Gastrocnemius medialis (tissue), 4 donors: Measurements from ENCODE around the gene LAMTOR2. TPM values are rescaled to one million over a fixed set of nuclear protein-coding genes. Genes with fewer than 3 reads are reported as not detected.

Experiments
- total RNA-seq, 4 donors: library from RNA; depleted of rRNA; stranded (reverse); fragments of >200 nt; gene quantifications; one replicate each; pipeline versions ENCODE4 v1.1.0 to v1.2.3, GENCODE V29; 2016

Gene LAMTOR2
- total RNA-seq, 4 donors from 2014 or later = 51.5 to 82.7 (median 72.6) TPM

Other genes starting within 250 kb of the LAMTOR2 start
- gene GON4L, start 197.6 kb upstream of the LAMTOR2 start, total RNA-seq = 10 to 100 TPM; 17.2 to 36.1 (median 19.9) TPM
- 1 to 10 TPM; 2.4 to 5.3 (median 3.1) TPM for gene SYT11, start 195.2 kb upstream of the LAMTOR2 start, total RNA-seq
- gene RIT1, start 143.4 kb upstream of the LAMTOR2 start, total RNA-seq = 10 to 100 TPM in 3 of 4 donors, 1 to 10 TPM in 1; 9.6 to 16.8 (median 15.2) TPM
- 10 to 100 TPM; 18.2 to 46.3 (median 26.3) TPM for gene KHDC4, start 120.4 kb upstream of the LAMTOR2 start, total RNA-seq
- not detected for gene RXFP4, start 113.1 kb upstream of the LAMTOR2 start, total RNA-seq
- gene ARHGEF2, start 76.2 kb upstream of the LAMTOR2 start, total RNA-seq = 10 to 100 TPM; 13.6 to 27.3 (median 26.4) TPM
- gene SSR2, start 33.8 kb upstream of the LAMTOR2 start, total RNA-seq = 100 to 1,000 TPM in 2 of 4 donors, 10 to 100 TPM in 2; 70.6 to 118 (median 108) TPM
- gene UBQLN4, start 984 bp upstream of the LAMTOR2 start, total RNA-seq = 10 to 100 TPM; 42.3 to 60.1 (median 46.0) TPM
- 1 to 10 TPM in 1 of 4 donors, not detected in 3; 1.2 TPM for gene RAB25, start 6.4 kb downstream of the LAMTOR2 start, total RNA-seq
- not detected for gene MEX3A, start 27.7 kb downstream of the LAMTOR2 start, total RNA-seq
- 100 to 1,000 TPM; 143 to 244 (median 220) TPM for gene LMNA, start 59.9 kb downstream of the LAMTOR2 start, total RNA-seq
- gene SEMA4A, start 98.8 kb downstream of the LAMTOR2 start, total RNA-seq = 1 to 10 TPM in 2 of 4 donors, under 1 TPM in 2; 0.29 to 2.4 (median 1.2) TPM
- gene SLC25A44, start 139.3 kb downstream of the LAMTOR2 start, total RNA-seq = 10 to 100 TPM in 3 of 4 donors, 1 to 10 TPM in 1; 9.2 to 19.5 (median 18.5) TPM
- 100 to 1,000 TPM in 2 of 4 donors, 10 to 100 TPM in 2; 73.3 to 119 (median 89.9) TPM for gene PMF1, start 158.2 kb downstream of the LAMTOR2 start, total RNA-seq
- gene BGLAP, start 187.4 kb downstream of the LAMTOR2 start, total RNA-seq = not detected
- gene PAQR6, start 193.3 kb downstream of the LAMTOR2 start, total RNA-seq = under 1 TPM in 2 of 4 donors, not detected in 2; 0.16 to 0.46 TPM
- 10 to 100 TPM; 47.4 to 83.1 (median 62.7) TPM for gene SMG5, start 228.0 kb downstream of the LAMTOR2 start, total RNA-seq
- gene TMEM79, start 229.5 kb downstream of the LAMTOR2 start, total RNA-seq = 1 to 10 TPM in 1 of 4 donors, under 1 TPM in 3; 0.20 to 1.5 (median 0.68) TPM
- gene GLMP, start 240.9 kb downstream of the LAMTOR2 start, total RNA-seq = 10 to 100 TPM; 10.1 to 16.5 (median 13.6) TPM
- not detected for gene VHLL, start 244.5 kb downstream of the LAMTOR2 start, total RNA-seq